ENCODE measurements around the gene PDPK1.
"Not testable (repeated sequence)": the region's sequence is repeated elsewhere in the genome, so short reads cannot be mapped to it uniquely, and the experiment has no call there.

PDPK1 gene

DNA sequence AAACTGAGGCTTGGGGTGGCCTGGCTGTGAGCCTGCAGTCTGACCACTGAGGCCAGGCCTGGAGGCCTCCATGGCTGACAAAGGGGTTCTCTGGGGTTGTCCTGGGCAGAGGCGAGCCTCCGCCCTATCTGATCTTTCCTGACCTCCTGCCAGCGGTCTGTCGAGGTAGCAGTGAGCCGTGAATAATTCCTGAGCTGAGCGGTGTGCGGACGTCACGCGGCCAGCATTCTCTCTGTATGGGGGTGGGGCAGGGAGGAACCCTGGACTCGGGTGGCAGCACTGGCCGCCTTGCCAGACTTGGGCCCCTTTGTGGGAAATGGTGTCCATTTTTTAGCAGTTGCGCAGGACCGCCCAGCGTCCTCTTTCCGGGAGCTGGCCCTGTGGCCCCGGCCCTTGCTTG is 74.1 kb downstream of the PDPK1 start:
- not testable (repeated sequence) for DNase-seq (ENCODE audit: low read depth)

- DNase-seq (ENCODE audit: low read depth) = not testable (repeated sequence)
Observed at GRCh38 chr16:2613251-2613650, 75.4 kb downstream of the PDPK1 start.

- no peak for DNase-seq (ENCODE audit: low read depth)
Observed at GRCh38 chr16:2614761-2615191, 77.0 kb downstream of the PDPK1 start.

DNA sequence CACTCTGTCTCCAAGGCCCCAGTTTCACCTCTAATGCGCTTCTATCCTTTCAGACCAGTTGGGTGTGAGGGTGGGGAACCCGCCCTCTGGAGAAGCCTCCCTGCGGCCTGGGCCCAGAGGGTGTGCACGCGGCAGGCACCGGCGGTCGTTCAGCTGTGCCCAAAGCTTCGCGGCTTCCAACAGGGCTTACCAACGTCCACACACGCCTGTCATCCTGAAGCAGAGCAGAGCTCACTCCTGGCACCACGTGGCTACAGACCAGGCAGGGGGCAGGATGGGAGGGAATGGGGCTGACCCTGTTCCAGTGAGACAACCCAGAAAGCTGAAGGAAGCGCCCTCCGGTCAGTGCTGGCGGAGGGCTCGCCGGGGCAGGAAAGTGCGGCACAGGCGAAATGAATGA is 81.1 kb downstream of the PDPK1 start:
- not testable (repeated sequence) for DNase-seq (ENCODE audit: low read depth)

DNA sequence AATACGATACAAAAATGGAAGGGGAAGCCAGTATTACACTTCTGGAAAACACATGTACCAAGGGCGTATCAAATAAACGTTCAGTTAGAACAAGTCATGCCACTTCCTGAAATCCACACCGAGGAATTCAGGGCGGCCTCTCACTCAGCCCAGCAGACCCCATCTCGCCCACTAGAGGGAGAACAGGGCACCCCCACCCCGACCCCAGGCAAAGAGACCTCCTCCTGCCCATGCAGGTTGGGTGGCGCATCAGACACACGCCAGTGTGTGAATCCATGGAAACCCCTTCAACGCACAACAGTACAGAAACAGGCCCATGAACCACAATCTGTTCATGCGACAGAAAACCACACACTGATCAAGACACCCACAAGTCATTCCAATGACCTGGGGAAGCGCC is 81.8 kb downstream of the PDPK1 start:
- not testable (repeated sequence) for DNase-seq (ENCODE audit: low read depth)

DNA sequence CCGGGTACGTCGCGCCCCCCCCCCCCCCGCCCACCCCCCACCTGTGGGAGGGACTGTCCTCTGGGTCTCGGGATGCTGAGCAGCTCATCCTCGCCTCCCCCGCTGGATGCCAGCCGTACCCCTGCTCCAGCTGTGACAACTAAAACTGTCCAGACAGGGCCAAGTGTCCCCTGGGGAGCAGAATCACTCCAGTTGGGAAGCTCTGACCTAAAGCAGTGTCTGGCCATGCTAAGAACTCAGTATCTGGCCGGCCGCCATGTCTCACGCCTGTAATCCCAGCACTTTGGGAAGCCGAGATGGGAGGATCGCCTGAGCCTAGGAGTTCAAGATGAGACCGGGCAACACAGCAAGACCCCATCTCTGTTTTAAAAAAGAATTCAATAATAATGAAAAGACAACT is 83.0 kb downstream of the PDPK1 start:
- not testable (repeated sequence) for DNase-seq (ENCODE audit: low read depth)

DNA sequence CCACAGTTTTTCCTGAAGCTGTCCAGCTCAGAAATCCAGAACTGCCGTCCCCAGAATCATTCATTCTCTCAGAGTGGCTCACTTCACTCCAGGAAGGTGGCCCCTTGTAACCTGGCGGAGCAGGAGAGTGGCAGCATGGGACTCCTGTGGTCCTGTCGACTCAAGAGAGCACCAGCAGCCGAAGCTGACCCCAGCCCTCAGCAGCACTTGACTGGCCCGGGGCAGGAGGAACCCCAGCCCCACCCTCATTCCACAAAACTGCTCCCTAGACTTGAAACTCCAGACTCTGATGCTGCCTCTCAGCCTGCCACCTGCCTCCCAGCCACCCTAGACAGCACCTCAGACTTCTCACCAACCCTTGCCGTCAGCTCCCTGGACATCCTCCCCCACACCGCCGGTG is 83.6 kb downstream of the PDPK1 start:
- DNase-seq (ENCODE audit: low read depth) = not testable (repeated sequence)

DNA sequence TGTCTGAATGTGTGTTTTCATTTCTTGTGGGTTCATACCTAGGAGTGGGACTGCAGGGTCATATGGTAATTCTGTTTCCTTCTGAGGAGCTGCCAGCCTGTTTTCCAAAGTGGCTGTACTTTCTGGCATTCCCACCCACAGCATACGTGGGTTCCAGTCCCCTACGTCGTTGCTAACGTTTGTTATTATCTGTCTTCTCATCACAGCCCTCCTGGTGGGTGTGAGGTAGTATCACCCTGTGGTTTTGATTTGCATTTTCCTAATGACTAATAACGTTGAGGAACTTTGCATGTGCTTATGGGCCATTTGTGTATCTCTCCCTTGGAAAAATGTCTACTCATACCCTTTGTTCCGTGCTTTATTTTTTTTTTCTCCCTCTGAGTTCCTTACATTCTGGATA is 89.3 kb downstream of the PDPK1 start:
- DNase-seq (ENCODE audit: low read depth) = not testable (repeated sequence)

DNA sequence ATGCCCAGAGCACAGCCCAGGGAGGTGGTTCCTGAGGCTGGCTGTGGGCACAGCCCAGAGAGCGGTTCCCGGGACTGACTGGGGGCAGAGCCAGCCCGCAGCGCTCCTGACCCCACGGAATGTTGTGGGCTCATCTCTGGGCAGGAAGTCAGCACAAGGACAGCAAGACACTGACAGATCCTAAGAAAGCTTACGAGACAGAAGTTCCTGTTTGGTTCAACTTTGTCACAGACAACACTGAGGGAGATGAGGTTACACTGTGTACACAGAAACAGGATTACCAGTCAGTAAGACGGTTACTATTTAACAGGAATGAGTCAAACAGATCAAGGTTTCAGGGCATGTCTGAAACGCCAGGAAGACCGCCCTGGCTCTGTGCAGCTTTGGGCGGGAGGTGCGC is 93.4 kb downstream of the PDPK1 start:
- DNase-seq (ENCODE audit: low read depth) = not testable (repeated sequence)

DNA sequence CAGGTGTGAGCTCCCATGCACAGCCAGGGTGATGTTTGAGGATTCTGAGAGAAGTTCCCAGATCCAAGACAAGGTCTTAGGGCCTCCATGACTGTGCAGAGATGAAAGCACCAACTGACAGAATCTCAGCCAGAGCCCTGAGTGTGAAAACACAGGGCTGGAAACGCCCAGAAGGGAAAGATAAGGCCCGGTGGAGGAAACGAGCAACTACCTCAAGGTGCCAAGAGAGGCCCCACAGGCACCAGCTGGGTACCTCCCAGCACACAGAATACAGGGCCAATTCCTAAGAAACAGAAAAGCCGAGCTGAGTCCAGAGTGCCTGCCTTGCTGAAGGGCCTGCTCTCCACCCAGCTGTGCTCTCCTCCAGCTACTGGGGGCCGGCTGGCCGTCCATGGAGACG is 94.5 kb downstream of the PDPK1 start:
- not testable (repeated sequence) for DNase-seq (ENCODE audit: low read depth)

- DNase-seq (ENCODE audit: low read depth) = not testable (repeated sequence)
Observed at GRCh38 chr16:2639071-2639721, 101.4 kb downstream of the PDPK1 start.

DNA sequence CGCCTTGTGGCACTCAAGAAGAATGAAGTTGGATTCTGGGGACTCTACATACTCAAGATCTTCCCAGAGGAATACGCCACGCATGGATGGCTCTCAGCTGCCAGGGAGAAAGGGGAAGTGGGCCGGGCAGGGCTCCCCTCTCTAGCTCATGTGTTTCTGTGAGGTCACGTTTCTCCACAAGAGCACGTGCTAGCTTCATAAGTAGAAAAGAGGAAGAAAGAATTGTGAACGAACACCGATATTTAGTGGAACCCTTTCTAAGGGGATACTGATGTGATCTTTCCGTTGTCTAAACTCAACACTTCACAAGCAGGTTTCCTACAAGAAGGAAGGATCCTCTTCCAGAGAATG is 101.9 kb downstream of the PDPK1 start:
- not testable (repeated sequence) for DNase-seq (ENCODE audit: low read depth)

DNA sequence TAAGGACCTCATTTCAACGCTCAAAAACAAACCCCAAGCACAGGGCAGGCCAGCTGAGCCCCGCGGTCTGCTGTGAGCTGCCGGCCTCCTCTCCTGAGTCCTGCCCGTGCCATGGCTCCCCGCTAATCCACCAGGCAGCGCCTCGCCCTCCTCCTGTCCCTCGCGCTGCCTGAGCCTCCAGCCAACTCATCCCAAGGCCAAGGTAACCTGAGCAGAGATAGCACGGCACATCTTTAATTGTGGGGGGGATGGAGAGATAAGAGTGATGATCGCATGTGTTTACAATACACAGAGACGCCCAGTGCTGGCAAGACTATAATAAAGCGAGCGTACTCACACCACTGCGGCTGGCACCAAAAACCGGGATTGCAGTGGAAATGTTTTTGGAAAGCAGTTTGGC is 104.7 kb downstream of the PDPK1 start:
- DNase-seq (ENCODE audit: low read depth) = not testable (repeated sequence)

GRCh38 chr16:2644754-2645453 is 107.1 kb downstream of the PDPK1 start:
- DNase-seq (ENCODE audit: low read depth) = not testable (repeated sequence)

GRCh38 chr16:2651268-2651871 is 113.5 kb downstream of the PDPK1 start:
- not testable (repeated sequence) for DNase-seq (ENCODE audit: low read depth)
